SK-N-SH treated with all-trans-retinoic acid at 6 μM for 48 hours (cell line): Measurements from ENCODE around the gene TTC7B.

Experiments used
- TCF4 ChIP-seq: fragments of 250-450 bp; sonication (Bioruptor Pico); IDR thresholded peaks from 2 replicates; pipeline ENCODE4 v1.8.0; 2021; ENCODE audit warnings: mild to moderate bottlenecking, moderate library complexity, borderline replicate concordance
- ZFP3 ChIP-seq: fragments of 250-450 bp; sonication (Bioruptor Pico); IDR thresholded peaks from 2 replicates; pipeline ENCODE4 v1.5.0; 2020; ENCODE audit warnings: mild to moderate bottlenecking, moderate library complexity
- TF ChIP-seq, protein P1 (sequence below): fragments of 250-450 bp; sonication (Bioruptor Pico); IDR thresholded peaks from 2 replicates; pipeline ENCODE4 v1.8.0; 2021; ENCODE audit warnings: low read depth, mild to moderate bottlenecking, moderate library complexity, borderline replicate concordance

DNA sequence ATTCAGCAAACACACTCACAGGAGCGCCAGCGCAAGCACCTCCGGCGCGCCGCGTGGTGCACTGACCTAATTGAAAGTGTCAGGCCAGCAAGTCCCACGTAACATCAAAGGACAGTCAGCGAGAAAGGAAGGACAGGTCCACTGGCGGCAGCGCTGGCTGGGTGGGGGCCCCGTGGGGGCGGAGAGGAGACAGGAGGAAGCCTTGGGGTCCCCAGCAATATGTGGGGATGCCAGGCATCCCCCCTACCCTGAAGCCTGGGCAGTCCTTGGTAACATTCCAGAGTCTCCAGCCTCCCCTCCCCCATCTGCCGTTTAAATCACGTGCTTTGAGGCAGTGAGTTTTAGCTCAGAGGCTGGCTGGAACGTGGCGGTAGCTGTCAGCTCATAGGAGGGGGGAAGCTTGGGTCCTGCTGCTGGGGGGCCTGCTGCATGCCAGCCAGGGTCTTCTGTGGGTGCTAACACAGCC lies 260.2 kb downstream of the TTC7B start:
- TF ChIP-seq, protein P1, sequence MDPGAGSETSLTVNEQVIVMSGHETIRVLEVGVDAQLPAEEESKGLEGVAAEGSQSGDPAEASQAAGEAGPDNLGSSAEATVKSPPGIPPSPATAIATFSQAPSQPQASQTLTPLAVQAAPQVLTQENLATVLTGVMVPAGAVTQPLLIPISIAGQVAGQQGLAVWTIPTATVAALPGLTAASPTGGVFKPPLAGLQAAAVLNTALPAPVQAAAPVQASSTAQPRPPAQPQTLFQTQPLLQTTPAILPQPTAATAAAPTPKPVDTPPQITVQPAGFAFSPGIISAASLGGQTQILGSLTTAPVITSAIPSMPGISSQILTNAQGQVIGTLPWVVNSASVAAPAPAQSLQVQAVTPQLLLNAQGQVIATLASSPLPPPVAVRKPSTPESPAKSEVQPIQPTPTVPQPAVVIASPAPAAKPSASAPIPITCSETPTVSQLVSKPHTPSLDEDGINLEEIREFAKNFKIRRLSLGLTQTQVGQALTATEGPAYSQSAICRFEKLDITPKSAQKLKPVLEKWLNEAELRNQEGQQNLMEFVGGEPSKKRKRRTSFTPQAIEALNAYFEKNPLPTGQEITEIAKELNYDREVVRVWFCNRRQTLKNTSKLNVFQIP (CRISPR knock-in tag) = no peak
- no peak for TF ChIP-seq TCF4 (CRISPR knock-in tag)
- no peak for TF ChIP-seq ZFP3 (CRISPR knock-in tag)
